Stimulated activated CD4-positive, alpha-beta T cell treated with anti-CD3 and anti-CD28 coated beads, Interleukin-12 subunit alpha, Interleukin-12 subunit beta, amount 100 ng/mL, for 24 hours (primary cell): Measurements from ENCODE around the gene PCDHGB6.
"Not testable (repeated sequence)": the region's sequence is repeated elsewhere in the genome, so short reads cannot be mapped to it uniquely, and the experiment has no call there.

ENCODE experiments used
- DNase-seq, 2 experiments: peaks; one replicate each; pipeline ENCODE4 v3.0.0-alpha.2; 2020; ENCODE audit warnings: low read depth in 2 of 2

Gene PCDHGB6

DNA sequence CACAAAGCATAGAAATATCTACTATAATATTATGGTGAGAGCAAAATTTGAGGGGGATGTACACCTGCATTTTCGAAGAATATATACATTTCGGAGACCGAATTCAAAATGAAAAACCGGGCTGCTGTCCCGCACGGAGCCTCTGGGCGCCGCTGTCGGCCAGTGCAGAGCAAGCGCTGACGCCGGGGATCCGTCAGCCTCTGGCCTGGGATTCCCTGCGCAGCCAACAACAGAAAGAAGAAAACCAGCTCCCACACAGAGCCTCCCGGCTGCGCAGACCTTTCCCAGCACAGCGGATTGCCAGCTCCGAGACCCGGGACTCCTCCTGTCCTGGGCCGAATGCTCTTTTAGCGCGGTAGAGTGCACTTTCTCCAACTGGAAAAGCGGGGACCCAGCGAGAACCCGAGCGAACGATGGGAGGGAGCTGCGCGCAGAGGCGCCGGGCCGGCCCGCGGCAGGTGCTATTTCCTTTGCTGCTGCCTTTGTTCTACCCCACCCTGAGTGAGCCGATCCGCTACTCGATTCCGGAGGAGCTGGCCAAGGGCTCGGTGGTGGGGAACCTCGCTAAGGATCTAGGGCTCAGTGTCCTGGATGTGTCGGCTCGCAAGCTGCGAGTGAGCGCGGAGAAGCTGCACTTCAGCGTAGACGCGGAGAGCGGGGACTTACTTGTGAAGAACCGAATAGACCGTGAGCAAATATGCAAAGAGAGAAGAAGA is at the start of gene PCDHGB6:
Gene PCDHGB6 (plus strand): TSS at position 232 of the 716 bp plus-strand sequence. CDS start 182 bp downstream, at position 414.
- DNase-seq = peak in 1 of 2 experiments; percentile 33

DNA sequence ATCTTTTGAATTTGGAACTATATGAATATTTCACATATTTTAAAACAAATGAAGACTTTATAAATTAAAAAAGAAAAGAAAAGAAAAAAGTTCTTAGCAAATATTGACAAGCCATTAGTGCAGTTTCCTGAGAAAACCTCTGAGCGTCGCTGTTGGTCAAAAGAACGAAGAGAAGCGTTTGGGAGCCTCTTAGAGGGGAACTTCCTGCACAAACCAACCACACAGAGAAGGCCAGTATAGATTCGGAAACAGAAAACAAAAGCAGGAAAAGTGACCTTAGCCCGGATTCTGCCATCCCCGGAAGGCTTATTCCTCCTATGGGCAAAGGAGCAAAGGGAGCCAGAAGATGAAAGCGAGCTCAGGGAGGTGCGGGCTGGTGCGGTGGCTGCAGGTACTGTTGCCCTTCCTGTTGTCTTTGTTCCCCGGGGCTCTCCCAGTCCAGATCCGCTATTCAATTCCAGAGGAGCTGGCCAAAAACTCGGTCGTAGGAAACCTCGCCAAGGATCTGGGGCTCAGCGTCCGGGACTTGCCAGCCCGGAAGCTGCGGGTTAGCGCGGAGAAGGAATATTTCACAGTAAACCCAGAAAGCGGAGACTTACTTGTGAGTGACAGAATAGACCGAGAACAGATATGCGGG is 47.9 kb upstream of the PCDHGB6 start, which contains the start of gene PCDHGB2:
Gene PCDHGB2 (plus strand): TSS at position 205 of the 637 bp plus-strand sequence. CDS start 142 bp downstream, at position 347.
- no peak for DNase-seq

DNA sequence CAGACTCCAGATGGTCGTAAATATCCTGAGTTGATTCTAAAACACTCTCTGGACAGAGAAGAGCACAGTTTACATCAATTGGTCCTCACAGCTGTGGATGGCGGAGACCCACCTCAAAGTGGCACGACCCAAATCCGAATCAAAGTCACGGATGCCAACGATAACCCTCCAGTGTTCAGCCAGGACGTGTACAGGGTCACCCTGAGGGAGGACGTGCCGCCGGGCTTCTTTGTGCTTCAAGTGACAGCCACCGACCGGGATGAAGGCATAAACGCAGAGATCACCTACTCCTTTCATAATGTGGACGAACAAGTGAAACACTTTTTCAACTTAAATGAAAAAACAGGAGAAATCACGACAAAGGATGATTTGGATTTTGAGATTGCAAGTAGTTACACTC is 47.1 kb upstream of the PCDHGB6 start:
- DNase-seq = no peak

DNA sequence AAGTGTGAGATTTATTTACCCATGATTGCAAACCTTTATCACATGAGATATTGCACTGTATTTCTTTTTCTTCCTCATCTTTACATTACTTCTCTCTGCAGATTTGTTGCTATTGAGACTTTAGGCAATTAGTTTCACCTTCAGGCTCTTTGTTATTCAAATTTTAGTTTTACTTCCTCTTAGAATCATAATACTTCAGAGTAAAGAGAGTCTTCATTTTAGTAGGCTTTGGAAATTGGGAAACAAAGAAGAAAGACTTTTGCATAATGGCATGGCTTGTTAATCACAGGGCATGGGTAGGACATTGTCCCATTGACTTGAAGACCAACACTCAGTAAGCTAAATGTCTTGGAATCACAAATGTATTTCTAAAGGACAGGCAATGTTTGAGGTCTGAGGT is 45.1 kb upstream of the PCDHGB6 start:
- no peak for DNase-seq

DNA sequence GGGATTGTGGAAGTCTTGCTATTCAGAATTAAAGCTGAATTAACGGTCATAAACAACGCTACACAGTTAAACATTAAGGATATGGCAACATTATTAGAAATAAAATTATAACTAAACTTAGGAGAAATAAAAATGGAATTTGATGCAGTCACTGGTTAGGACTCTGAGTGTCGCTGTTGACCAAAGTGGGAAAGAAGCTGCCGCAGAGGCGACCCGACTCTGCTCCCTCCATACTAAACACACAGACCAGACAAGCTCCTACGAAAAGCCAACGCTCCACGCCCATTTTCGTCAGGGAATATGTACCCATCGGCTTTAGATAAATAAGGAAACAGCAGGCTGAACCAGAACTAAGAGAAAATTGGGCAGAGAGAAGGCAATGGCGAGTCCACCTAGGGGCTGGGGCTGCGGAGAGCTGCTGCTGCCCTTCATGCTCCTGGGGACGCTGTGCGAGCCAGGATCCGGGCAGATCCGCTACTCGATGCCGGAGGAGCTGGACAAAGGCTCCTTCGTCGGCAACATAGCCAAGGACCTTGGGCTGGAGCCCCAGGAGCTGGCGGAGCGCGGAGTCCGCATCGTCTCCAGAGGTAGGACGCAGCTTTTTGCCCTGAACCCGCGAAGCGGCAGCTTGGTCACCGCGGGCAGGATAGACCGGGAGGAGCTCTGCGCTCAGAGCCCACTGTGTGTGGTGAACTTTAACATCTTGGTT is 43.7 kb upstream of the PCDHGB6 start, which contains the start of gene PCDHGA5:
Gene PCDHGA5 (plus strand): TSS at position 211 of the 709 bp plus-strand sequence. CDS start 169 bp downstream, at position 380.
- no peak for DNase-seq

DNA sequence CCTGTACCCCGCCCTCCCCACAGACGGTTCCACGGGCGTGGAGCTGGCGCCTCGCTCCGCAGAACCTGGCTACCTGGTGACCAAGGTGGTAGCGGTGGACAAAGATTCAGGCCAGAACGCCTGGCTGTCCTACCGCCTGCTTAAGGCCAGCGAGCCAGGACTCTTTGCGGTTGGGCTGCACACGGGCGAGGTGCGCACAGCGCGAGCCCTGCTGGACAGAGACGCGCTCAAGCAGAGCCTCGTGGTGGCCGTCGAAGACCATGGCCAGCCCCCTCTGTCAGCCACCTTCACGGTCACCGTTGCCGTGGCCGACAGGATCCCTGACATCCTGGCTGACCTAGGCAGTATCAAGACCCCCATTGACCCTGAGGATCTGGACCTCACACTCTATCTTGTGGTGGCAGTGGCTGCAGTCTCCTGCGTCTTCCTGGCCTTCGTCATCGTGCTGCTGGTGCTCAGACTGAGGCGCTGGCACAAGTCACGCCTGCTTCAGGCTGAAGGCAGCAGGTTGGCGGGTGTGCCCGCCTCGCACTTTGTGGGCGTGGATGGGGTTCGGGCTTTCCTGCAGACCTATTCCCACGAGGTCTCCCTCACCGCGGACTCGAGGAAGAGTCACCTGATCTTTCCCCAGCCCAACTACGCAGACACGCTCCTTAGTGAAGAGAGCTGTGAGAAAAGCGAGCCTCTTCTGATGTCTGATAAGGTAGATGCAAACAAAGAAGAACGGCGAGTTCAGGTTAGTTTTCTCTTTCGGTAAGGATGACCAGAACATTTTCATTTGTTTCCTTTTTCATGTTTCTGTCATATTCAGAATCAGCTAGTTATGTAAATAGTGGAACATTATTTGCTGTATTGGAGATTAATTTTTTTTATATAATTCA is 41.6 kb upstream of the PCDHGB6 start:
- no peak for DNase-seq

DNA sequence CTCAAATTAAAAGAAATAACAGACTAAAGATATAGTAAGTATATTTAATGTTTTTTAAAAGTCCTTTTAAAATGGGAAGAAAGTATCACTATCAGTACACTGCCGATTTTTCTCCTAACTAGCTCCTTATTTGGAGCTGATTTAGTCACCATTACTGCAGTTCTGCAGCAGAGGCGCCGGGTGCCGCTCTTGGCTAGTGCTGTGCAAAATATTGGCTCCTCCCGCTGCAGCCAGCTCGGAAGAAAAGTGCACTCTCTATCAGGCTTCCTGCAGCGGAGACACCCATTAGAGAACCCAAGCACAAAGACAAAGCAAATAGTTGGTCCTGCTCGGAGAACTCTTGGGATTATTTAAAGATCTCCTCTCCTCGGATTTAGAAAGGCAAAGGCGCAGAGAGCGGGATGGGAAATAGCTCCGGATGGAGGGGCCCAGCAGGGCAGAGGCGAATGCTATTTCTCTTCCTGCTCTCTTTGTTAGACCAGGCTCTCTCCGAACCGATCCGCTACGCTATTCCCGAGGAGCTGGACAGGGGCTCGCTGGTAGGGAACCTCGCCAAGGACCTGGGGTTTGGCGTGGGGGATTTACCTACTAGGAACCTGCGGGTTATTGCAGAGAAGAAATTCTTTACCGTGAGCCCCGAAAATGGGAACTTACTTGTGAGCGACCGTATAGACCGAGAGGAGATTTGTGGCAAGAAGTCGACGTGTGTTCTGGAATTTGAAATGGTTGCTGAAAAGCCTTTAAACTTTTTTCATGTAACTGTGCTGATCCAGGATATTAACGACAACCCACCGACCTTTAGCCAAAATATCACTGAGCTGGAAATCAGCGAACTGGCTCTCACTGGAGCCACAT is 37.6 kb upstream of the PCDHGB6 start, which contains the start of gene PCDHGB3:
Gene PCDHGB3 (plus strand): TSS at position 249 of the 855 bp plus-strand sequence. CDS start 153 bp downstream, at position 402.
- DNase-seq = no peak

DNA sequence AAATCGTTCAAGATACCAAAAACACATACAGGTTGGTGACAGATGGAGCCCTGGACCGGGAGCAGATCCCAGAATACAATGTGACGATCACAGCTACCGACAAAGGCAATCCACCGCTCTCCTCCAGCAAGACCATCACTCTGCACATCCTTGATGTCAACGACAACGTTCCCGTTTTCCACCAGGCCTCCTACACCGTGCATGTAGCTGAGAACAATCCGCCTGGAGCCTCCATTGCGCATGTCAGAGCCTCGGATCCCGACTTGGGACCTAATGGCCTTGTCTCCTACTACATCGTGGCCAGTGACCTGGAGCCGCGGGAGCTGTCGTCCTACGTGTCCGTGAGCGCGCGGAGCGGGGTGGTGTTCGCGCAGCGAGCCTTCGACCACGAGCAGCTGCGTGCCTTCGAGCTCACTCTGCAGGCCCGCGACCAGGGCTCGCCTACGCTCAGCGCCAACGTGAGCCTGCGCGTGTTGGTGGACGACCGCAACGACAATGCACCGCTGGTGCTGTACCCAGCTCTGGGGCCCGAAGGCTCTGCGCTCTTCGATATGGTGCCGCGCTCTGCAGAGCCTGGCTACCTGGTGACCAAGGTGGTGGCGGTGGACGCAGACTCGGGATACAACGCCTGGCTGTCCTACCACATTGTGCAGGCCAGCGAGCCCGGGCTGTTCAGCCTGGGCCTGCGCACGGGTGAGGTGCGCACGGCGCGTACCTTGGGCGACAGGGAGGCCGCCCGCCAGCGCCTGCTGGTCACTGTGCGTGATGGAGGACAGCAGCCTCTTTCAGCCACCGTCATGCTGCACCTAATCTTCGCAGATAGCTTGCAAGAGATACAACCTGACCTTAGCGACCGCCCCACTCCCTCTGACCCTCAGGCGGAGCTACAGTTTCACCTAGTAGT is 36.0 kb upstream of the PCDHGB6 start:
- no peak for DNase-seq

DNA sequence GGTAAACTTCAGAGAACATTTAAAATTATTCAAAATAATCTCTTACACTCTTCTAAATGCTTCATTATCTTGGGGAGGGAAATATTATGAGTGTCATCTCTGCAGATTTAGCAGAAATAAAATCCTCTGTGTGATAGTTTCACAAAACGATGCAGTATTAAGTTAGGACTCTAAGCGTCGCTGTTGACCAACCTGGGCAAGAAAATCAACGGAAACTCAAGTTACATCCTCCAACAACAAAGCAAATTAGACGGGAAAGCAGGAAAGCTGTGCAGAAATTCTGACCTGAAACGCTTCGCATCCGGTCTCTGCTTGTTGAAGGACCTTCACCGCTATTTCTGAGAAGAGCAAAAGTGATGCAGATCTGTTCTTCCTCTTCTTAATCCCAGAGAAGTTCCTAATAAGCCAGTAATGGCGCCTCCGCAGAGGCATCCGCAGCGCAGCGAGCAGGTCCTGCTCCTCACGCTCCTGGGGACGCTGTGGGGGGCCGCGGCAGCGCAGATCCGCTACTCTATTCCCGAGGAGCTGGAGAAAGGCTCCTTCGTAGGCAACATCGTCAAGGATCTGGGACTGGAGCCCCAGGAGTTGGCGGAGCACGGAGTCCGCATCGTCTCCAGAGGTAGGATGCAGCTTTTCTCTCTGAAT is 34.0 kb upstream of the PCDHGB6 start, which contains the start of gene PCDHGA6:
Gene PCDHGA6 (plus strand): TSS at position 219 of the 645 bp plus-strand sequence. CDS start 193 bp downstream, at position 412.
- DNase-seq = no peak

DNA sequence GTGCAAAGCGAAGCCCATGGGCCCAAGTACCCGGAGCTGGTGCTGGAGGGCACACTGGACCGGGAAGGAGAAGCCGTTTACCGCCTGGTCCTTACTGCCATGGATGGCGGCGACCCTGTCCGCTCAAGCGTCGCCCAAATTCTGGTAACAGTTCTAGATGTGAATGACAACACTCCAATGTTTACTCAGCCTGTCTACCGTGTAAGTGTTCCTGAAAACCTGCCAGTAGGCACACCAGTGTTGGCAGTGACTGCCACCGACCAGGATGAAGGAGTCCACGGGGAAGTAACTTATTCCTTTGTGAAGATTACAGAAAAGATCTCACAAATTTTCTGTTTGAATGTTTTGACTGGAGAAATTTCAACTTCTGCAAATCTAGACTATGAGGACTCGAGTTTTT is 33.2 kb upstream of the PCDHGB6 start:
- no peak for DNase-seq

DNA sequence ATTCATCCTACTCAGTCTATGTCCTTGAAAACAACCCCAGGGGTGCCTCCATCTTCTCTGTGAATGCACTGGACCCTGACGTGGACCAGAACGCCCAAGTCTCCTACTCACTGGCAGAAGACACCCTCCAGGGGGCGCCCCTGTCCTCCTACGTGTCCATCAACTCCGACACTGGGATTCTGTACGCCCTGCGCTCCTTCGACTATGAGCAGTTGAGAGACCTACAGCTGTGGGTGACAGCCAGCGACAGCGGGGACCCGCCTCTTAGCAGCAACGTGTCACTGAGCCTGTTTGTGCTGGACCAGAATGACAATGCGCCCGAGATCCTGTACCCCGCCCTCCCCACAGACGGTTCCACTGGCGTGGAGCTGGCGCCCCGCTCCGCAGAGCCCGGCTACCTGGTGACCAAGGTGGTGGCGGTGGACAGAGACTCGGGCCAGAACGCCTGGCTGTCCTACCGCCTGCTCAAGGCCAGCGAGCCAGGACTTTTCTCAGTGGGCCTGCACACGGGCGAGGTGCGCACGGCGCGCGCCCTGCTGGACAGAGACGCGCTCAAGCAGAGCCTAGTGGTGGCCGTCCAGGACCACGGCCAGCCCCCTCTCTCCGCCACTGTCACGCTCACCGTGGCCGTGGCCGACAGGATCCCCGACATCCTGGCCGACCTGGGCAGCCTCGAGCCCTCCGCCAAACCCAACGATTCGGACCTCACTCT is 32.2 kb upstream of the PCDHGB6 start:
- DNase-seq = not testable (repeated sequence)

DNA sequence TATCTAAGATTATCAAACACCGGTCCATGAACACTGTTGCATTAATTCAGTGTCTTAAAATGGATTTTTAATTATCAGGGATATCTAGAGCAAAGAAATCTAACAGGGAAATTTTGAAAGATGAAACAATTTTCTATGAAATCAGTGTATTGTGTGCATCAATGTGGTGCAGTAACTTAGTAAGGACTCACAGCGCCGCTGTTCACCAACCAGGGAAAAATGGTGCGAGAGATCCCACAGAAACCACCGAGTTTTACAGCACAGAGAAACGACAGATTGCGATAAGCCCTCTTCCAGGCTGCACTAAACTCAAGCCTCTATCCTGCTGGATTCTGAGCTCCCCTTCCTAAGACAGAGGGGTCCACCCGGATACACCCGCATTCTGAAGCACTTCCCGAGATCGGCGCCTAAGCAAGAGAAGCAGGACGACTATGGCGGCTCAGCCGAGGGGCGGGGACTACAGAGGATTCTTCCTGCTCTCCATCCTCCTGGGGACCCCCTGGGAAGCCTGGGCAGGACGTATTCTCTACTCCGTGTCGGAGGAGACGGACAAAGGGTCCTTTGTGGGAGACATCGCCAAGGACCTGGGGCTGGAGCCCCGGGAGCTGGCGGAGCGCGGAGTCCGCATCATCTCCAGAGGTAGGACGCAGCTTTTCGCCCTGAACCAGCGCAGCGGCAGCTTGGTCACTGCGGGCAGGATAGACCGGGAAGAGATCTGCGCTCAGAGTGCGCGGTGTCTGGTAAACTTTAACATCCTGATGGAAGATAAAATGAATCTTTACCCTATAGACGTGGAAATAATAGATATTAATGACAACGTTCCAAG is 25.1 kb upstream of the PCDHGB6 start, which contains the start of gene PCDHGA7:
Gene PCDHGA7 (plus strand): TSS at position 274 of the 826 bp plus-strand sequence. CDS start 158 bp downstream, at position 432.
- DNase-seq = no peak

DNA sequence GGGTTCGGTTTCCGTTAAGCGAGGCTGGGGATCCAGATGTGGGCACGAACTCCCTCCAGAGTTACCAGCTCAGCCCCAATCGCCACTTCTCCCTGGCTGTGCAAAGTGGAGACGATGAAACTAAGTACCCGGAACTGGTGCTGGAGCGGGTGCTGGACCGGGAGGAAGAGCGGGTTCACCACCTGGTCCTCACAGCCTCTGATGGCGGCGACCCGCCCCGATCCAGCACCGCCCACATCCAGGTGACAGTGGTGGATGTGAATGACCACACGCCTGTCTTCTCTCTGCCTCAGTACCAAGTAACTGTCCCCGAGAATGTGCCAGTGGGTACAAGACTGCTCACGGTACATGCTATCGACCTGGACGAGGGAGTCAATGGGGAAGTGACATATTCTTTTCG is 24.5 kb upstream of the PCDHGB6 start:
- DNase-seq = no peak

DNA sequence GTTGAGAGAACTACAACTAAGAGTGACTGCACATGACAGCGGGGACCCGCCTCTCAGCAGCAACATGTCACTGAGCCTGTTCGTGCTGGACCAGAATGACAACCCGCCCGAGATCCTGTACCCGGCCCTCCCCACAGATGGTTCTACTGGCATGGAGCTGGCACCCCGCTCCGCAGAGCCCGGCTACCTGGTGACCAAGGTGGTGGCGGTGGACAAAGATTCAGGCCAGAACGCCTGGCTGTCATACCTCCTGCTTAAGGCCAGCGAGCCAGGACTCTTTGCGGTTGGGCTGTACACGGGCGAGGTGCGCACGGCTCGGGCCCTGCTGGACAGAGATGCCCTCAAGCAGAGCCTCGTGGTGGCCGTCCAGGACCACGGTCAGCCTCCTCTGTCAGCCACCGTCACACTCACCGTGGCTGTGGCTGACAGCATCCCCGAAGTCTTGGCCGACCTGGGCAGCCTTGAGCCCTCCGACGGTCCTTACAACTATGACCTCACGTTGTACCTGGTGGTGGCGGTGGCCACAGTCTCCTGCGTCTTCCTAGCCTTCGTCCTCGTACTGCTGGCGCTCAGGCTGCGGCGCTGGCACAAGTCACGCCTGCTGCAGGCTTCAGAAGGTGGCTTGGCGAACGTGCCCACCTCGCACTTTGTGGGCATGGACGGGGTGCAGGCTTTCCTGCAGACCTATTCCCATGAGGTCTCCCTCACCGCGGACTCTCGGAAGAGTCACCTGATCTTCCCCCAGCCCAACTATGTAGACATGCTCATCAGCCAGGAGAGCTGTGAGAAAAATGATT is 23.2 kb upstream of the PCDHGB6 start:
- no peak for DNase-seq

DNA sequence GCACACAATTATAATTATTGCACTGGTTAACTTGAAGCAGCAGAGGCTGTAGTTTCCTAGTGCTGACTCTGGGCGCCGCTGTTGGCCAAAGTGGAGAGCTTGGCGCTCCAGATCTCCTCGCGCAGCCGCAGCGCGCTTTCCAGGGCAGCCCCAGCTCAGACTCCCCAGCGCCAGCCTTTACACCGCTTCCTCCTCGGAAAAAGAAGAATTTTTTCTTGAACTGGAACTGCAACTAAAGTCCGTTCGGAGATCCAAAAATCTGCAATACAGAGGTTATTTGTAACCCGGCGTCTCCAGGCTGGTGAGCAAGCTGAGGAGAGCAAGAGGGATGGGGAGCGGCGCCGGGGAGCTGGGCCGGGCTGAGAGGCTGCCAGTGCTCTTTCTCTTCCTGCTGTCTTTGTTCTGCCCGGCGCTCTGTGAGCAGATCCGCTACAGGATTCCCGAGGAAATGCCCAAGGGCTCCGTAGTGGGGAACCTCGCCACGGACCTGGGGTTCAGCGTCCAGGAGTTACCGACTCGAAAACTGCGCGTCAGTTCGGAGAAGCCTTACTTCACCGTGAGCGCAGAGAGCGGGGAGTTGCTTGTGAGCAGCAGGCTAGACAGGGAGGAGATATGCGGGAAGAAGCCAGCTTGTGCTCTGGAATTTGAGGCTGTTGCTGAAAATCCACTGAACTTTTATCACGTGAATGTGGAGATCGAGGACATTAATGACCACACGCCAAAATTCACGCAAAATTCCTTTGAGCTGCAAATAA is 20.1 kb upstream of the PCDHGB6 start, which contains the start of gene PCDHGB4:
Gene PCDHGB4 (plus strand): TSS at position 142 of the 755 bp plus-strand sequence. CDS start 187 bp downstream, at position 329.
- DNase-seq = not testable (repeated sequence)
